Measurements from ENCODE around the gene ZMYND8.

DNA sequence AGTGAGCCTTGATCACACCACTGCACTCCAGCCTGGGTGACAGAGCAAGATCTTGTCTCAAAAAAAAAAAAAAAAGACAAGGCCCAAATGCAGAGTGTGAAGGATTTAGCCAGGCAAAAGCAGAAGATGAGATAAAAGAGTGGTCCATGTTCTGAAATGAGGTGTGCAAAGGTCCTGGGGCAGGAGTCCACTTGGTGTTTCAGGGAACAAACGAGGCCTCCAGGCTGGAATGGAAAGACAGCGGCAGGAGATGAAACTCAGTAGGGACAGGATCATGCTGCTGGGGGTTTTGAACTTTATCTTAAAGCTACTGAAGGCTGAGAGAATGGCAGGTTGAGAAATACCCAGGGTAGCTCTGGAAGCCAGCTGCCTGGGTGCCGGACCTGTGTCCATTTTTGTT, 178.2 kb downstream of the ZMYND8 start:
- TF ChIP-seq CTCF (IDR thresholded peaks at IDR 0.05) (no peak), POLR2A (IDR thresholded peaks at IDR 0.05) (no peak)

All from Peyer's patch (tissue), 4 donors.